Lung (tissue), 12 donors: Measurements from ENCODE around the gene TMEM100. TPM values are rescaled to one million over a fixed set of nuclear protein-coding genes. Genes with fewer than 3 reads are reported as not detected.

ENCODE experiments used
- ATAC-seq: fragments of 200-7000 bp; cut with Tn5 transposase; one replicate; pipeline ENCODE4 v1.9.1; 2020; ENCODE audit warnings: moderate number of reproducible peaks; ENCODE audit not compliant: insufficient read depth, low FRiP score
- DNase-seq, 3 donors: peaks; one replicate each; pipeline ENCODE4 v3.0.0-alpha.2; 2013 to 2017
- H3K27ac ChIP-seq, 2 donors: one replicate each; pipeline ENCODE4 v1.5.1; 2013; ENCODE audit warnings: mild to moderate bottlenecking in 2 of 2, moderate library complexity in 2 of 2, control low read depth in 1 of 2, inconsistent platforms in 1 of 2, low read depth in 1 of 2, low read length in 1 of 2
- H3K27me3 ChIP-seq, 3 donors: one replicate each; pipeline ENCODE4 v1.5.1; 2013; ENCODE audit warnings: low read length in 2 of 3; ENCODE audit not compliant: control insufficient read depth in 3 of 3, insufficient read depth in 3 of 3
- H3K36me3 ChIP-seq, 4 donors: one replicate each; pipeline ENCODE4 v1.5.1; 2013; ENCODE audit warnings: low read length in 4 of 4, mild to moderate bottlenecking in 1 of 4, moderate library complexity in 1 of 4; ENCODE audit not compliant: control insufficient read depth in 4 of 4, insufficient read depth in 4 of 4
- H3K4me1 ChIP-seq, 5 donors: one replicate each; pipeline ENCODE4 v1.5.1; 2013; ENCODE audit warnings: low read length in 5 of 5, mild to moderate bottlenecking in 2 of 5, moderate library complexity in 1 of 5; ENCODE audit not compliant: control insufficient read depth in 5 of 5, insufficient read depth in 5 of 5
- H3K4me3 ChIP-seq: one replicate; pipeline ENCODE4 v1.5.1; 2013; ENCODE audit warnings: mild to moderate bottlenecking, control low read depth, moderate library complexity
- H3K9ac ChIP-seq, 2 donors: one replicate each; pipeline ENCODE4 v1.5.1; 2013; ENCODE audit warnings: low read length in 2 of 2, control low read depth in 1 of 2; ENCODE audit not compliant: insufficient read depth in 1 of 2
- H3K9me3 ChIP-seq, 4 donors: one replicate each; pipeline ENCODE4 v1.5.1; 2013; ENCODE audit warnings: low read length in 3 of 4, mild to moderate bottlenecking in 1 of 4, moderate library complexity in 1 of 4; ENCODE audit not compliant: control insufficient read depth in 4 of 4, insufficient read depth in 3 of 4
- WGBS, 2 donors: extraction: QIAGEN DNeasy Blood & Tissue Kit; methylation state at CpG; one replicate each; pipeline ENCODE4 v1.1.7; 2013; 5-methylcytosine and 5-hydroxymethylcytosine counted together
- polyA plus RNA-seq, 2 donors: library from polyadenylated mRNA; stranded (reverse); fragments of 200-250 nt; gene quantifications; one replicate each; pipeline ENCODE4 v1.2.1, GENCODE V29; 2013
- total RNA-seq, 2 donors: library from RNA; depleted of rRNA in 1 of 2; stranded (reverse); fragments of >200 nt in 1 of 2; gene quantifications; one replicate each; pipeline ENCODE4 v1.2.1, GENCODE V29; 2014 to 2021
- TF ChIP-seq, protein P1 (sequence below): IDR thresholded peaks from 2 replicates; pipeline ENCODE4 v1.5.1; 2012; ENCODE audit warnings: mild to moderate bottlenecking; ENCODE audit errors: control extremely low read depth, extremely low read depth
- donor health status: control.
- donor health status: control.
- donor health status: Bipolar disorder and iron deficiency.
- donor health status: healthy.
- donor health status: DM: yes; HTN: yes; CAD: no.

Gene TMEM100
- total and polyA plus RNA-seq, 4 donors: 63.6 to 127 (median 83.4) TPM

DNA sequence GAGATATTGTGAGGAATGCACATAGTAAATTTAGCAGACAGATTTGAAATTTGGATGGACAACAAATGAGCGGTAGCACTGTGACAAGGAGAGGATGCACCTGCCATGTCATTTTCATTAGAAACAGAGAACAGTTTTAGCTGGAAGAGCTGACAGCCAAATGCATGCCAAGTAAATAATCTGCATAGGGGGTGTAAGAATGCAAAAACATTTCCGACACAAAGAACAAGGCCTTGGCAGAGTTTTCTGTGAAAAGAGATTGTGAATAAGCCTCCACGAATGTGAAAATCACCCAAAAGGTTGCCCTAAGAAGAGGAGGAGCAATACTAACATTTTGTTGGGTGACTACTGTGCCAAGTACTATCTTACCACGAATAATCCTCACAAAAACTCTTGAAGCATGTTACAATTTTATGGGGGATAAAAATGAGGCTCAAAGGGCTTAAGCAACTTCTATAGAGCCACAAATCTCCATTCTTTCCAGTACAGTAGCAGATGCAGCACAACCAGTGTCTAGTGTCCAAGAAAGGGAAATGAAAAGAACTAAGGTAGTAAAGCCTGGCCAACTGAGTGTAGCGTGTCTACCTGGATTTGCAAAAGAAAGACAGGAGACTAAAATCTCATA, 28.3 kb downstream of the TMEM100 start:
- Histone ChIP-seq H3K9ac (no peak overlapping the region), H3K27me3 (no peaks in the 10 kb centered on the region), H3K4me3 (no peak overlapping the region), H3K9me3 (no peaks in the 10 kb centered on the region), H3K27ac (peak overlapping the region in 1 of 2 donors; percentile 27), H3K36me3 (no peaks in the 10 kb centered on the region), H3K4me1 (peaks cover 0 to 39% (median 13%) of the 10 kb centered on the region in 5 donors)
- TF ChIP-seq, protein P1, sequence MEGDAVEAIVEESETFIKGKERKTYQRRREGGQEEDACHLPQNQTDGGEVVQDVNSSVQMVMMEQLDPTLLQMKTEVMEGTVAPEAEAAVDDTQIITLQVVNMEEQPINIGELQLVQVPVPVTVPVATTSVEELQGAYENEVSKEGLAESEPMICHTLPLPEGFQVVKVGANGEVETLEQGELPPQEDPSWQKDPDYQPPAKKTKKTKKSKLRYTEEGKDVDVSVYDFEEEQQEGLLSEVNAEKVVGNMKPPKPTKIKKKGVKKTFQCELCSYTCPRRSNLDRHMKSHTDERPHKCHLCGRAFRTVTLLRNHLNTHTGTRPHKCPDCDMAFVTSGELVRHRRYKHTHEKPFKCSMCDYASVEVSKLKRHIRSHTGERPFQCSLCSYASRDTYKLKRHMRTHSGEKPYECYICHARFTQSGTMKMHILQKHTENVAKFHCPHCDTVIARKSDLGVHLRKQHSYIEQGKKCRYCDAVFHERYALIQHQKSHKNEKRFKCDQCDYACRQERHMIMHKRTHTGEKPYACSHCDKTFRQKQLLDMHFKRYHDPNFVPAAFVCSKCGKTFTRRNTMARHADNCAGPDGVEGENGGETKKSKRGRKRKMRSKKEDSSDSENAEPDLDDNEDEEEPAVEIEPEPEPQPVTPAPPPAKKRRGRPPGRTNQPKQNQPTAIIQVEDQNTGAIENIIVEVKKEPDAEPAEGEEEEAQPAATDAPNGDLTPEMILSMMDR: no peak
- no peak for ATAC-seq
- DNase-seq: peak; percentile 45 to 82 (median 78)
- WGBS, 2 donors: 58 to 76% methylated on average over 5 of the region's 5 CpGs

DNA sequence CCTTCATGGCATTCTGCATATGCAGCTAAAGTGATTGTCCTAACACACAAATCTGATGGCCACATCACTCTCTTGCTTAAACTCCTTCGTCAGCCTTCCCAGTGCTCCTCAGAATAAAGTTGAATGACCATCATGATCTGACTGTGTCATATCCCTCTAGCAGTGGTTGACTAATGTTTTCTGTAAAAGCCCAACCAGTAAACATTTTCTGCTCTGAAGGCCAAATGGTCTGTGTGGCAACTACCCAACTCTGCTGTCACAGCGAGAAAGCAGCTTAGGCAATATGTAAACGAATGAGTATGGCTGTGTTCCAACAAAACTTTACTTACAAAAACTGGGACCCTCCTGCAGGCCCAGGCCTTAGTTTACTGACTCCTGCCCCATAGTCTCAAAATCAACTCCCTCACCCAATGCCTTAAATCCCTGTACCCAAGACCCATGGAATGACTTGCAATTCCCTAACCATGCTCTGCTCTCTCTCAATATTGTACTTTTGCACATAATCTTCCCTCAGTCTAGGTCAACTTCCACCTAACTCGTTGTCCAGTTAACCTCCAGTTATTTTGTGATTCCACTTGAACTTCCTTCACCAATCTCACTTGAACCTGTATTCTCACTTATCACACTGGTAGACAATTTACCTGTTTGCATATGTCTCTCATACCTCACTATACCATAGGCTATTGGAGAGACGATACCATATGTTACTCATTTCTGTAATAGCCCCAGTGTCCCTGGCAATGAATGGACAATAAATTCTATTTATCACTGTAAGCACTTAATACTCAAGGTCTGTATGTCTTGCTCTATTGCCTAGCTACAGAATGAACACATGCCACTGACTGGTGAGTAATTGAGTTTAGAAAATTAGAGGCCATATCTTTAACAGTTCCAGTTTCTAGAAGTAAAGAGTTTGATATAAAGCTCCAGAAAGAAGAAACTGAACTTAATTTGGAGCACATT, 29.1 kb downstream of the TMEM100 start:
- TF ChIP-seq, protein P1: no peak
- Histone ChIP-seq H3K9me3 (no peaks in the 10 kb centered on the region), H3K4me1 (peaks cover 0 to 40% (median 13%) of the 10 kb centered on the region in 5 donors), H3K9ac (no peak overlapping the region), H3K36me3 (no peaks in the 10 kb centered on the region), H3K4me3 (no peak overlapping the region), H3K27me3 (no peaks in the 10 kb centered on the region), H3K27ac (peak overlapping the region in 1 of 2 donors; percentile 74)
- ATAC-seq (no peak), DNase-seq (peak; percentile 80 to 94 (median 91))
- WGBS, 2 donors: 37 to 41% methylated on average over 5 of the region's 5 CpGs

DNA sequence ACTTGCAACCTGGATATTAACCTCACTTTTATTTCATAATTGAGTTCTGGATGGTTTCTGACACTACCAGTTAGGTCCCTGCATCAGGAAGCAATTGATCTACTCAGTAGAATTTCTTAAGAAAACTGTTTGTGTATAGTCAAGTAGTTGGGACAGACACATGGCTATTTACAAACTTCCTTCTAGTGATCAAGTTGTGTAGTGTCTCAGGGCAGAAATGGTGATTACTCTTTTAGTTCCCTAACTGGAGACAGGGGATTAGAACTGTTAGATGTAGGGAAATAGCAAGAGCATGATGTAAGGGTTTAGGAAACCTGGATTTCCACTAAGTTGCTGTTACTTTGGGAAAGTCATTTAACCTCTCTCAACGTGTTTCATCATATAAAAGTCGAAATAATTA, 30.4 kb downstream of the TMEM100 start:
- Histone ChIP-seq H3K36me3 (no peaks in the 10 kb centered on the region), H3K9me3 (peaks cover 0 to 3% (median 0%) of the 10 kb centered on the region in 4 donors), H3K27ac (no peak overlapping the region), H3K4me3 (no peak overlapping the region), H3K4me1 (peaks cover 0 to 40% (median 13%) of the 10 kb centered on the region in 5 donors), H3K27me3 (no peaks in the 10 kb centered on the region), H3K9ac (no peak overlapping the region)
- DNase-seq: no peak
- TF ChIP-seq, protein P1: no peak
- no peak for ATAC-seq
- WGBS, 2 donors: 63 to 78% methylated on average over 2 of the region's 2 CpGs
